Thyroid gland (tissue), 4 donors: ENCODE data around the gene SCN2B. TPM values are rescaled to one million over a fixed set of nuclear protein-coding genes. Genes with fewer than 3 reads are reported as not detected.

Source experiments
- DNase-seq, 2 donors: peaks; one replicate each; pipeline ENCODE4 v3.0.0-alpha.2; 2019
- H3K27ac ChIP-seq, 3 donors: fragments of 200-600 bp; sonication (generic); 1 replicate in 2 of 3; 2 replicates in 1 of 3; pipeline ENCODE4 v1.5.1; 2016 to 2019; ENCODE audit warnings: mild to moderate bottlenecking in 1 of 3, moderate library complexity in 1 of 3
- H3K27me3 ChIP-seq: fragments of 200-600 bp; sonication (generic); one replicate; pipeline ENCODE4 v1.5.1; 2019
- H3K36me3 ChIP-seq, 2 donors: fragments of 200-600 bp; sonication (generic); one replicate each; pipeline ENCODE4 v1.5.1; 2016 to 2019
- H3K4me1 ChIP-seq, 2 donors: fragments of 200-600 bp; sonication (generic); one replicate each; pipeline ENCODE4 v1.5.1; 2017 to 2019
- H3K4me3 ChIP-seq, 3 donors: fragments of 200-600 bp; sonication (generic); replicated peaks in 1 of 3; 1 replicate in 2 of 3; 2 replicates in 1 of 3; pipeline ENCODE4 v1.5.1; 2016; ENCODE audit warnings: mild to moderate bottlenecking in 1 of 3
- H3K9me3 ChIP-seq: fragments of 200-600 bp; sonication (generic); one replicate; pipeline ENCODE4 v1.5.1; 2017
- POLR2A ChIP-seq, 2 donors: fragments of 450-650 bp; IDR thresholded peaks; one replicate each; pipeline ENCODE4 v1.6.1; 2017; ENCODE audit warnings: antibody characterized with exemption in 2 of 2, mild to moderate bottlenecking in 2 of 2, moderate library complexity in 1 of 2
- WGBS, 2 donors: methylation state at CpG; one replicate each; pipeline ENCODE4 v1.1.5; 2017; 5-methylcytosine and 5-hydroxymethylcytosine counted together
- intact Hi-C: fragments of 100-400 bp; cut with DNase I; formaldehyde crosslinking; loops from one replicate; pipeline ENCODE4 v1.15.1; 2023
- total RNA-seq, 4 donors: library from RNA; depleted of rRNA; stranded (reverse); fragments of >200 nt; gene quantifications; one replicate each; pipeline ENCODE4 v1.2.3, GENCODE V29; 2016
- TF ChIP-seq, protein P1 (sequence below), 6 experiments: fragments of 200-600 bp in 3 of 6; fragments of 450-650 bp in 3 of 6; sonication (generic) in 3 of 6; IDR thresholded peaks; one replicate each; pipeline ENCODE4 v1.5.1; 2016 to 2019; ENCODE audit warnings: antibody characterized with exemption in 6 of 6, mild to moderate bottlenecking in 2 of 6, inconsistent platforms in 1 of 6, moderate library complexity in 1 of 6

SCN2B gene
- total RNA-seq, 4 donors from 2014 or later, result 0.13 to 0.83 (median 0.31) TPM

DNA sequence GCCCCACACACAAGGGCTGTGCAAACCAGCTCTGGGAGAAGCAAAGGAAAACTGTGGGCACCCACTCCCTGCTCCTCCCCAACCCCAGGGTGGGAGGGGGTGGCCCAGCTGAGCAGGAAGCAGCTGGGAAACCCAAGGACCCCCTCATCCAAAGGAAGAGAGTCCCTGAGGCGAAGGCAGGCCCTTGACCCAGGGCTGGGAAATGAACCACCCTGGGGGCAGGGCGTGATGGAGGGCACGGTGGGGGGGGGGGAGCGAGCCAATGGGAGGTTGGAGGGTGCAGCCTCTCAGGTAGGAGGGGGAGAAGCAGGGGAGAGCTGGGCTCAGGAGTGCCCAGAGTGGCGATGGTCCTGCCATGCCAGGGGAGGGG is 40.7 kb downstream of the SCN2B start:
- TF ChIP-seq POLR2A (IDR thresholded peaks at IDR 0.05), result no peak
- TF ChIP-seq, protein P1, sequence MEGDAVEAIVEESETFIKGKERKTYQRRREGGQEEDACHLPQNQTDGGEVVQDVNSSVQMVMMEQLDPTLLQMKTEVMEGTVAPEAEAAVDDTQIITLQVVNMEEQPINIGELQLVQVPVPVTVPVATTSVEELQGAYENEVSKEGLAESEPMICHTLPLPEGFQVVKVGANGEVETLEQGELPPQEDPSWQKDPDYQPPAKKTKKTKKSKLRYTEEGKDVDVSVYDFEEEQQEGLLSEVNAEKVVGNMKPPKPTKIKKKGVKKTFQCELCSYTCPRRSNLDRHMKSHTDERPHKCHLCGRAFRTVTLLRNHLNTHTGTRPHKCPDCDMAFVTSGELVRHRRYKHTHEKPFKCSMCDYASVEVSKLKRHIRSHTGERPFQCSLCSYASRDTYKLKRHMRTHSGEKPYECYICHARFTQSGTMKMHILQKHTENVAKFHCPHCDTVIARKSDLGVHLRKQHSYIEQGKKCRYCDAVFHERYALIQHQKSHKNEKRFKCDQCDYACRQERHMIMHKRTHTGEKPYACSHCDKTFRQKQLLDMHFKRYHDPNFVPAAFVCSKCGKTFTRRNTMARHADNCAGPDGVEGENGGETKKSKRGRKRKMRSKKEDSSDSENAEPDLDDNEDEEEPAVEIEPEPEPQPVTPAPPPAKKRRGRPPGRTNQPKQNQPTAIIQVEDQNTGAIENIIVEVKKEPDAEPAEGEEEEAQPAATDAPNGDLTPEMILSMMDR (IDR thresholded peaks at IDR 0.05), result no peak
- 80 to 89% methylated on average over 1 to 5 of the region's 5 CpGs for WGBS, 2 donors
- Histone ChIP-seq H3K27me3 (no peaks in the 10 kb centered on the region), H3K4me3 (no peak overlapping the region), H3K9me3 (no peaks in the 10 kb centered on the region), H3K4me1 (no peaks in the 10 kb centered on the region), H3K36me3 (no peaks in the 10 kb centered on the region), H3K27ac (no peak overlapping the region)
- DNase-seq, result no peak
- intact Hi-C loops, result no loop called here

DNA sequence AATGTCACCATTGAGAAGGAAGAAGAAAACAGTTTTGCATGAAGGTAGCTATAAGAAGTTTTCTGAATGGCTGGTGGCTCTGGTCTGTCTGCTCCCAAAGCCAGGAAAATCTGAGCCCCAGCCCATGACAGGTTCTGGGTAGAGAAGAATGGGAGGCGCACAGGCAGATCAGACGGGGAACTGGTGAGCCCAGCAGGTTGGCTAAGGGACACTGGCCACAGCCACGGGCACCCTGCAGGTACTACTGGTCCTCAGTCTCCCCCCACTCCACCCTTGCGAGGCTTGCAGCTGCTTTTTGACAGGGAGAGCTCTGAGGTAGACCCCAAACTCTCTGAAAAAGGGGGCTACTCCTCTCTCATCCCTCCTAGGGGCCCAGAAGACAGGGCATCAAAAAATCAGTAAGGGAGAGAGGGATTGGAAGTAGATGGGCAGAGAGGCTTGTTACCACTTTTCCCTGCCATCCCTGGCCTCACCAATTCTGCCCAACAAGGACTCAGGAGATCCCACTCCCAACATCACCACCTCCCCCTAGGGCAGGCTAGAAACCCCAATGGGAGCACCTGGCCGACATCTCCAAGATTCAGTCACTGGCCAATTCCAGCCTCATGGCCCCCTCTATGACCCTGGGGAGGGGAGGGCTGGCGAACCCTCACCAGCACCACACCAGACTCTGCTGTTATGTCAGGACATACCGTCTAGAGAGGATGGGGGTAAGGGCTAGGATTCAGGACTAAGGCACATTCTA is 41.2 kb downstream of the SCN2B start:
- H3K9me3 ChIP-seq, result no peaks in the 10 kb centered on the region
- H3K36me3 ChIP-seq, result no peaks in the 10 kb centered on the region
- no peak overlapping the region for H3K4me3 ChIP-seq
- H3K27me3 ChIP-seq, result no peaks in the 10 kb centered on the region
- intact Hi-C loops, result no loop called here
- no peak overlapping the region for H3K27ac ChIP-seq
- H3K4me1 ChIP-seq, result no peaks in the 10 kb centered on the region
- DNase-seq, result no peak
- TF ChIP-seq POLR2A (IDR thresholded peaks at IDR 0.05), result no peak
- TF ChIP-seq, protein P1 (IDR thresholded peaks at IDR 0.05), result no peak
- WGBS, 2 donors, result 69 to 77% methylated on average over 6 of the region's 7 CpGs

DNA sequence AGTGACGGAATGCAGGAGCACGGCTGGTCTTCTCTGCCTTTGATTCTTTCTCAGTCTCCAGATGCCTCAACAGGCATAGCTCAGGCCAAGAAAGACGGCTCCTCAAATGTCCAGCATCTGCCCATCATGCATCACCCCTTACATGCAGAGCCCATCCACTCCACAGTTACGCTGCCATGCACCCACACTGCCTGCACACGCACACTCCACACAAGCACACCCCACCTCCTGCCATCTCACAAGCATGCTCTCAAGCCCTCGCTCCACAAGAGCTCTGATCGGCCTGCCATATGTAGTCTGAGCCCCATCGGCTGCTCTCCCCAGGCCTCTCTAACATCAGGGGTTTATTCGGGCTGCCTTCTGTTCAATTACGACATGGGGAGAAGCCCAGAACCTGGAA is 42.6 kb downstream of the SCN2B start:
- no peaks in the 10 kb centered on the region for H3K9me3 ChIP-seq
- intact Hi-C loops, result no loop called here
- TF ChIP-seq, protein P1 (IDR thresholded peaks at IDR 0.05), result no peak
- no peak for TF ChIP-seq POLR2A (IDR thresholded peaks at IDR 0.05)
- no peaks in the 10 kb centered on the region for H3K36me3 ChIP-seq
- DNase-seq, result no peak
- H3K4me1 ChIP-seq, result no peaks in the 10 kb centered on the region
- H3K4me3 ChIP-seq, result no peak overlapping the region
- H3K27ac ChIP-seq, result no peak overlapping the region
- H3K27me3 ChIP-seq, result no peaks in the 10 kb centered on the region
- WGBS, 2 donors, result 87 to 90% methylated on average over 10 of the region's 10 CpGs

DNA sequence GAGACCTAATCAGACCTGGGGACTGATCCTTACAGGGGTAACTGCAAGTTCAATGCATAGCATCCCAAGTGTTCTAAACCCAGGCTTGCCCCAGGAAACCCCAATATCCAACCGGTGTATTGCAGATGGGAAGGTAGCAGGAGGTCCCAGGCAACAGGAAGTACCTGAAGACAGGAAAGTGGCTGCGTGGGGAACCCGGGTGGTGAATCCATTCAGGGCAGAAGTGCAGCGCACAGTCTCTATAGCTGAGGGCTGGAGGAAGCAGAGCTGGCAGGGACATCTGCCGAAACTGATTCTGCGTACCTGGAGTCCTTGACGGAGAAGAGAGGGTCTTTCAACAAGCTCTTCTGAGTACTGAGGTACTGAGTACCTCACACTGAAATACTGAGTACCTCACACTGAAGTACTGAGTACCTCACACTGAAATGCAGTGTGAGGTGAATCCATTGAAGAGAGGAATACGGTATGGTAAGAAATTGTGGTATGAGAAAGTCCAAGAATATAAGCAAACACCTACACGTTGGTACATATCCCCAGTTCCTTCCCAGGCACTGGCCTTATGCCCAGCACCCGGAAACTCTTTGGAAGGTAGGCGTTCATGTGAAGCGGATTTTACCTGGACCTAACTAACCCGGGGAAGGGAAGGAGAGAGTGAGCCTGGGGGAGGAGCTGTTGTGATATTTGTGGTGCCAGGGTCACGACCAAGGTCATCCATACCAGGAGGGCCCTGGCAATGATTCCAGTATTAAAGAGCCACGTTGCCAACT is 43.9 kb downstream of the SCN2B start:
- H3K36me3 ChIP-seq, result no peaks in the 10 kb centered on the region
- no peaks in the 10 kb centered on the region for H3K27me3 ChIP-seq
- WGBS, 2 donors, result 79 to 85% methylated on average over 15 of the region's 15 CpGs
- intact Hi-C loops, result no loop called here
- TF ChIP-seq, protein P1 (IDR thresholded peaks at IDR 0.05), result no peak
- no peak for TF ChIP-seq POLR2A (IDR thresholded peaks at IDR 0.05)
- H3K9me3 ChIP-seq, result no peaks in the 10 kb centered on the region
- no peak overlapping the region for H3K27ac ChIP-seq
- H3K4me1 ChIP-seq, result no peaks in the 10 kb centered on the region
- no peak for DNase-seq
- no peak overlapping the region for H3K4me3 ChIP-seq
